Measurements from ENCODE around the gene EFCAB11. TPM values are rescaled to one million over a fixed set of nuclear protein-coding genes. Genes with fewer than 3 reads are reported as not detected.

The EFCAB11 gene
- total and polyA plus RNA-seq, 9 donors, result 1.9 to 14.8 (median 5.2) TPM

GRCh38 chr14:89811954-89812575, 142.5 kb downstream of the EFCAB11 start:
- 73 to 89% (median 88%) methylated on average over 5 of the region's 5 CpGs for WGBS, 3 donors

DNA sequence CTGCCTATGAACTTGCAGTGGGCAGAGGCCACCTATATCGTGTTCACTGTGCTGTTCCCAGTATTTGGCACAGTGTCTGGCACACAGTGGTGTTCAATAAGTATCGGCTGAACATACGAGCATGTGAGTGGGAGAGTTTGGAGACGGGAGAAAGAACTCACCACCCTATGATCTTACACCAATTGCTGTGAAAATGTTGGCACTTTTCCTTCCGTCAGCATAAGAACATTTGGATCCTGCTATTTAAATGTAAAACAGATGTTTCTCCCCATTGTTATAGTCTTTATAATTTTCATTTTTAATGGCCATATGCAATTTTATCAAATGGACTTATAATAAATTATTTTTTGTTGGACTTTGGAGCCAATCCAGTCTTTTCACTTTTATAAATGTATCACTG, 144.4 kb downstream of the EFCAB11 start:
- WGBS, 3 donors, result 68 to 85% (median 83%) methylated on average over 5 of the region's 5 CpGs
- Histone ChIP-seq H3K27ac (no peak overlapping the region), H3K27me3 (no peaks in the 10 kb centered on the region), H3K4me1 (ENCODE audit: insufficient read depth) (no peaks in the 10 kb centered on the region), H3K4me3 (no peak overlapping the region), H3K9me3 (no peaks in the 10 kb centered on the region), H3K36me3 (no peaks in the 10 kb centered on the region)
- intact Hi-C loops (cut with DNase I), result no loop called here
- DNase-seq, result no peak
- no peak for TF ChIP-seq EP300 (IDR thresholded peaks at IDR 0.05)
- TF ChIP-seq POLR2A (IDR thresholded peaks at IDR 0.05), result no peak
- no peak for TF ChIP-seq CTCF (IDR thresholded peaks at IDR 0.05)

More at GRCh38 chr14:89811954-89812575, 142.5 kb downstream of the EFCAB11 start:
- no peaks in the 10 kb centered on the region for H3K27me3 ChIP-seq
- no peaks in the 10 kb centered on the region for H3K36me3 ChIP-seq
- H3K4me1 ChIP-seq (ENCODE audit: insufficient read depth), result no peaks in the 10 kb centered on the region
- no peak overlapping the region for H3K4me3 ChIP-seq
- no peaks in the 10 kb centered on the region for H3K9me3 ChIP-seq
- intact Hi-C loops (cut with DNase I), result no loop called here
- no peak for DNase-seq
- no peak overlapping the region for H3K27ac ChIP-seq
- no peak for TF ChIP-seq POLR2A (IDR thresholded peaks at IDR 0.05)
- no peak for TF ChIP-seq EP300 (IDR thresholded peaks at IDR 0.05)
- no peak for TF ChIP-seq CTCF (IDR thresholded peaks at IDR 0.05)

DNA sequence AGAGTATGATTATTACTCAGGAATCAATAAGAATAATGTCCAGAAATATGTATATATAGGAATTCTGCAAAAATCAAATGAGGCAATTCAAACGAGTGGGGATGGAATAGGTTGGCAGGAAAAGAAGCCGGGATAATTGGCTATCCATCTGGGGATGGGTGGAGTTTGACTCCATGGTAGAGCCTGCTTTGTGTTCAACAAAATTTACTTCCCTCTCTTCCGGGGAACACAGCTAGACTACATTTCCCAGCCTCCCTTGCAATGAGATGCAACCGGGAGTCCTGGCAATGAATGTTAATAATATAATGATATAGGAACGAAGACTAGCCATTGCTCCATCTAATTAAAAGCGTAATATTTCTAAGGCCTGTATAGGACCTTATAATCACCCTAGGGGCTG, 146.6 kb downstream of the EFCAB11 start:
- Histone ChIP-seq H3K27ac (no peak overlapping the region), H3K9me3 (no peaks in the 10 kb centered on the region), H3K4me3 (no peak overlapping the region), H3K27me3 (no peaks in the 10 kb centered on the region), H3K4me1 (ENCODE audit: insufficient read depth) (no peaks in the 10 kb centered on the region), H3K36me3 (no peaks in the 10 kb centered on the region)
- intact Hi-C loops (cut with DNase I), result no loop called here
- no peak for TF ChIP-seq CTCF (IDR thresholded peaks at IDR 0.05)
- TF ChIP-seq POLR2A (IDR thresholded peaks at IDR 0.05), result no peak
- no peak for TF ChIP-seq EP300 (IDR thresholded peaks at IDR 0.05)
- DNase-seq, result no peak
- 71 to 82% (median 77%) methylated on average over 6 of the region's 6 CpGs for WGBS, 3 donors

DNA sequence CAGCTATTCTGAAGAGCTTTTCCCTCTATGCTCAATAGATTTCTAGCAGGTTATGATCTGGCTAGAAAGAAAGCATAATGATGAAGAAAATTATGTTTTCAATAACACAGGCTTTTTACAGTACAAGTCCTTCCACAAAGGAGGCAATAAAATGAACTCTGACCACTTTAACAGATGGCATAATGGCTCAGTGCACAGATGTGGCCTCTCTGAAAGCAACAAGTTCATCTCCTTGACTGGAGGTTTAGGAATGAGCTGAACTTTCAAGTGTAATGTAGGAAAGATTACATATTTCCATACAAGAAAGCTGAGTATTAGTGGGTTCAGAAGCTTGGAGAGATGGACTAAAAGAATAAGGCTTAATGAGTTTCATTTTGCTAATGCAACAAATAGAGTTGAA, 147.4 kb downstream of the EFCAB11 start:
- no peaks in the 10 kb centered on the region for H3K4me1 ChIP-seq (ENCODE audit: insufficient read depth)

More for the DNA sequence above, 147.4 kb downstream of the EFCAB11 start:
- no peak for DNase-seq
- H3K9me3 ChIP-seq, result no peaks in the 10 kb centered on the region
- H3K27me3 ChIP-seq, result no peaks in the 10 kb centered on the region
- H3K27ac ChIP-seq, result no peak overlapping the region
- TF ChIP-seq CTCF (IDR thresholded peaks at IDR 0.05), result no peak
- TF ChIP-seq EP300 (IDR thresholded peaks at IDR 0.05), result no peak
- TF ChIP-seq POLR2A (IDR thresholded peaks at IDR 0.05), result no peak
- intact Hi-C loops (cut with DNase I), result no loop called here
- H3K36me3 ChIP-seq, result no peaks in the 10 kb centered on the region
- H3K4me3 ChIP-seq, result no peak overlapping the region

Measured in ovary (tissue), 9 donors.